ENCODE measurements around the gene MAB21L2.

GRCh38 chr4:150583287-150584110 is 1.5 kb downstream of the MAB21L2 start:
- TF ChIP-seq CTCF (conservative IDR thresholded peaks at IDR 0.05) (no peak), EZH2 (IDR thresholded peaks at IDR 0.05; ENCODE audit: low read depth) (no peak)

Measured in PC-9 (cell line).